ENCODE measurements around the gene ATP5ME.

GRCh38 chr4:679104-679481 lies 5.0 kb upstream of the ATP5ME start:
- TF ChIP-seq, protein P1, sequence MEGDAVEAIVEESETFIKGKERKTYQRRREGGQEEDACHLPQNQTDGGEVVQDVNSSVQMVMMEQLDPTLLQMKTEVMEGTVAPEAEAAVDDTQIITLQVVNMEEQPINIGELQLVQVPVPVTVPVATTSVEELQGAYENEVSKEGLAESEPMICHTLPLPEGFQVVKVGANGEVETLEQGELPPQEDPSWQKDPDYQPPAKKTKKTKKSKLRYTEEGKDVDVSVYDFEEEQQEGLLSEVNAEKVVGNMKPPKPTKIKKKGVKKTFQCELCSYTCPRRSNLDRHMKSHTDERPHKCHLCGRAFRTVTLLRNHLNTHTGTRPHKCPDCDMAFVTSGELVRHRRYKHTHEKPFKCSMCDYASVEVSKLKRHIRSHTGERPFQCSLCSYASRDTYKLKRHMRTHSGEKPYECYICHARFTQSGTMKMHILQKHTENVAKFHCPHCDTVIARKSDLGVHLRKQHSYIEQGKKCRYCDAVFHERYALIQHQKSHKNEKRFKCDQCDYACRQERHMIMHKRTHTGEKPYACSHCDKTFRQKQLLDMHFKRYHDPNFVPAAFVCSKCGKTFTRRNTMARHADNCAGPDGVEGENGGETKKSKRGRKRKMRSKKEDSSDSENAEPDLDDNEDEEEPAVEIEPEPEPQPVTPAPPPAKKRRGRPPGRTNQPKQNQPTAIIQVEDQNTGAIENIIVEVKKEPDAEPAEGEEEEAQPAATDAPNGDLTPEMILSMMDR (IDR thresholded peaks at IDR 0.05; ENCODE audit: insufficient read depth, low read length, poor library complexity, severe bottlenecking) = no peak
- TF ChIP-seq EZH2phosphoT487 (conservative IDR thresholded peaks at IDR 0.05; ENCODE audit: low read length) = no peak

All from SU-DHL-6 (cell line).